HEK293 (cell line): ENCODE data around the gene FGFRL1.
A peak's percentile ranks its signal among the peaks of the same experiment; 100 is the strongest.

ENCODE experiments used
- GLI2 ChIP-seq: fragments of 450-650 bp; formaldehyde crosslinking; IDR thresholded peaks from 2 replicates; pipeline ENCODE4; 2017; ENCODE audit warnings: missing biosample characterization, missing genetic modification characterization, low read depth, borderline replicate concordance
- MEIS1 ChIP-seq: sonication (generic); formaldehyde crosslinking; IDR thresholded peaks from 2 replicates; pipeline ENCODE4 v1.8.1; 2022; ENCODE audit warnings: missing genetic modification reagents, mild to moderate bottlenecking, borderline replicate concordance
- MYNN ChIP-seq: fragments of 450-650 bp; formaldehyde crosslinking; IDR thresholded peaks from 2 replicates; pipeline ENCODE4 v1.5.1; 2016; ENCODE audit warnings: missing biosample characterization, missing genetic modification characterization, borderline replicate concordance
- MZF1 ChIP-seq: fragments of 450-650 bp; formaldehyde crosslinking; IDR thresholded peaks from 2 replicates; pipeline ENCODE4 v1.5.1; 2017; ENCODE audit warnings: missing biosample characterization, missing genetic modification characterization, borderline replicate concordance
- OVOL3 ChIP-seq: fragments of 450-650 bp; formaldehyde crosslinking; IDR thresholded peaks from 2 replicates; pipeline ENCODE4 v1.5.1; 2016; ENCODE audit warnings: missing biosample characterization, missing genetic modification characterization
- PRDM1 ChIP-seq: fragments of 450-650 bp; formaldehyde crosslinking; IDR thresholded peaks from 2 replicates; pipeline ENCODE4; 2016; ENCODE audit warnings: missing biosample characterization, missing genetic modification characterization
- SP3 ChIP-seq: fragments of 450-650 bp; formaldehyde crosslinking; IDR thresholded peaks from 2 replicates; pipeline ENCODE4 v1.5.1; 2016; ENCODE audit warnings: missing biosample characterization, missing genetic modification characterization
- ZBTB20 ChIP-seq: fragments of 450-650 bp; formaldehyde crosslinking; IDR thresholded peaks from 2 replicates; pipeline ENCODE4 v1.5.1; 2016; ENCODE audit warnings: missing biosample characterization, missing genetic modification characterization
- ZFHX2 ChIP-seq: fragments of 450-650 bp; formaldehyde crosslinking; conservative IDR thresholded peaks from 2 replicates; pipeline ENCODE4 v1.5.1; 2016; ENCODE audit warnings: missing biosample characterization, missing genetic modification characterization
- ZIC2 ChIP-seq: fragments of 450-650 bp; formaldehyde crosslinking; IDR thresholded peaks from 2 replicates; pipeline ENCODE4 v1.5.1; 2016; ENCODE audit warnings: missing biosample characterization, missing genetic modification characterization
- ZNF121 ChIP-seq: fragments of 450-650 bp; formaldehyde crosslinking; IDR thresholded peaks from 2 replicates; pipeline ENCODE4 v1.5.1; 2016; ENCODE audit warnings: missing biosample characterization, missing genetic modification characterization
- ZNF132 ChIP-seq: fragments of 450-650 bp; formaldehyde crosslinking; IDR thresholded peaks from 2 replicates; pipeline ENCODE4 v1.5.1; 2017; ENCODE audit warnings: missing biosample characterization, missing genetic modification characterization, borderline replicate concordance
- ZNF155 ChIP-seq: fragments of 450-650 bp; formaldehyde crosslinking; IDR thresholded peaks from 2 replicates; pipeline ENCODE4 v1.5.1; 2016; ENCODE audit warnings: missing biosample characterization, missing genetic modification characterization
- ZNF19 ChIP-seq: fragments of 450-650 bp; formaldehyde crosslinking; IDR thresholded peaks from 2 replicates; pipeline ENCODE4; 2016; ENCODE audit warnings: missing biosample characterization, missing genetic modification characterization, low read depth
- ZNF211 ChIP-seq: fragments of 450-650 bp; formaldehyde crosslinking; IDR thresholded peaks from 2 replicates; pipeline ENCODE4 v1.5.1; 2016; ENCODE audit warnings: low read depth, missing biosample characterization, missing genetic modification characterization
- ZNF776 ChIP-seq: fragments of 450-650 bp; formaldehyde crosslinking; IDR thresholded peaks from 2 replicates; pipeline ENCODE4 v1.5.0; 2017; ENCODE audit warnings: missing biosample characterization, missing genetic modification characterization, borderline replicate concordance
- TF ChIP-seq, protein P1 (sequence below): fragments of 450-650 bp; formaldehyde crosslinking; IDR thresholded peaks from 2 replicates; pipeline ENCODE4 v1.5.1; 2016; ENCODE audit warnings: missing biosample characterization, missing genetic modification characterization, borderline replicate concordance
- TF ChIP-seq, protein P2 (sequence below): fragments of 450-650 bp; formaldehyde crosslinking; IDR thresholded peaks from 2 replicates; pipeline ENCODE4 v1.5.1; 2016; ENCODE audit warnings: missing biosample characterization, missing genetic modification characterization
- TF ChIP-seq, protein P3 (sequence below): fragments of 450-650 bp; formaldehyde crosslinking; optimal IDR thresholded peaks from 2 replicates; pipeline ENCODE3; 2016; ENCODE audit warnings: missing biosample characterization, mild to moderate bottlenecking, missing genetic modification characterization
- TF ChIP-seq, protein P4 (sequence below): fragments of 450-650 bp; formaldehyde crosslinking; IDR thresholded peaks from 2 replicates; pipeline ENCODE4 v1.5.1; 2017; ENCODE audit warnings: missing biosample characterization, mild to moderate bottlenecking, missing genetic modification characterization, moderate library complexity
- TF ChIP-seq, protein P5 (sequence below): fragments of 450-650 bp; formaldehyde crosslinking; IDR thresholded peaks from 2 replicates; pipeline ENCODE4 v1.5.1; 2016; ENCODE audit warnings: missing biosample characterization, missing genetic modification characterization
- TF ChIP-seq, protein P6 (sequence below): fragments of 450-650 bp; formaldehyde crosslinking; IDR thresholded peaks from 2 replicates; pipeline ENCODE4 v1.5.1; 2016; ENCODE audit warnings: missing biosample characterization, missing genetic modification characterization
- TF ChIP-seq, protein P7 (sequence below): fragments of 450-650 bp; formaldehyde crosslinking; IDR thresholded peaks from 2 replicates; pipeline ENCODE4 v1.5.1; 2017; ENCODE audit warnings: missing biosample characterization, missing genetic modification characterization

Gene FGFRL1

DNA sequence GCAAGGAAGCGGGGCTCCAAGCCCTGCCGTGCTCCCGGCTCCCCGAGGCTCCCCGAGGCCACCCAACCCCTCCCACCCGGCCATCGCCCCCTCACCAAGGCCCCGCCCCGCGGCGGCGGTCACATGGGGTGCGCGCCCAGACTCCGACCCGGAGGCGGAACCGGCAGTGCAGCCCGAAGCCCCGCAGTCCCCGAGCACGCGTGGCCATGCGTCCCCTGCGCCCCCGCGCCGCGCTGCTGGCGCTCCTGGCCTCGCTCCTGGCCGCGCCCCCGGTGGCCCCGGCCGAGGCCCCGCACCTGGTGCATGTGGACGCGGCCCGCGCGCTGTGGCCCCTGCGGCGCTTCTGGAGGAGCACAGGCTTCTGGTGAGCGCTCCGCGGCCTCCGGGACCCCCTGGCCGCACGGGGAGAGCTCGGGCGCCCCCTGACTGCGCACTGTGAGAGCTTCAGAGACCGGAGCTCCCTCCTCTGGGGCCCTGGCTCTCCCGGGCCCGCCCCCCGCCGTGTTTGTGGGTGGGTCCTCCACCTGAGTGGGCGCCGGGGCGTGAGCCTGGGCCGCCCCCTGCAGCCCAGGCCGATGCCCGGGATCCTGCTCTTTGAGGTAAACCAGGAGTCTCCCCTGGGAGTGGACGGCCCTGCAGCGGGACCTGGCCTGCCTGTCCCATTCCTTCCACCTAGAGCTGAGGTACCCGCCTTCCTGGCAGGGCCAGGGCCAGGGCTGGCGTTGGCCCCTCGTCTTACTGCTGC is 24.4 kb upstream of the FGFRL1 start, which contains the start of gene IDUA (continued):
- TF ChIP-seq, protein P1, sequence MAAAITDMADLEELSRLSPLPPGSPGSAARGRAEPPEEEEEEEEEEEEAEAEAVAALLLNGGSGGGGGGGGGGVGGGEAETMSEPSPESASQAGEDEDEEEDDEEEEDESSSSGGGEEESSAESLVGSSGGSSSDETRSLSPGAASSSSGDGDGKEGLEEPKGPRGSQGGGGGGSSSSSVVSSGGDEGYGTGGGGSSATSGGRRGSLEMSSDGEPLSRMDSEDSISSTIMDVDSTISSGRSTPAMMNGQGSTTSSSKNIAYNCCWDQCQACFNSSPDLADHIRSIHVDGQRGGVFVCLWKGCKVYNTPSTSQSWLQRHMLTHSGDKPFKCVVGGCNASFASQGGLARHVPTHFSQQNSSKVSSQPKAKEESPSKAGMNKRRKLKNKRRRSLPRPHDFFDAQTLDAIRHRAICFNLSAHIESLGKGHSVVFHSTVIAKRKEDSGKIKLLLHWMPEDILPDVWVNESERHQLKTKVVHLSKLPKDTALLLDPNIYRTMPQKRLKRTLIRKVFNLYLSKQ (tag by site-specific recombination): no peak
- TF ChIP-seq ZNF19 (no peak), MEIS1 (CRISPR knock-in tag) (no peak), ZNF132 (tag by site-specific recombination) (no peak), ZFHX2 (tag by site-specific recombination) (peak; percentile 66), MYNN (no peak), ZNF211 (tag by site-specific recombination) (no peak), OVOL3 (no peak), ZNF155 (tag by site-specific recombination) (no peak), ZNF776 (tag by site-specific recombination) (no peak), ZNF121 (tag by site-specific recombination) (no peak), SP3 (tag by site-specific recombination) (peak; percentile 56), ZIC2 (tag by site-specific recombination) (peak; percentile 83), PRDM1 (tag by site-specific recombination) (no peak), MZF1 (tag by site-specific recombination) (no peak), GLI2 (tag by site-specific recombination) (no peak), ZBTB20 (tag by site-specific recombination) (peak; percentile 79)
- TF ChIP-seq, protein P2, sequence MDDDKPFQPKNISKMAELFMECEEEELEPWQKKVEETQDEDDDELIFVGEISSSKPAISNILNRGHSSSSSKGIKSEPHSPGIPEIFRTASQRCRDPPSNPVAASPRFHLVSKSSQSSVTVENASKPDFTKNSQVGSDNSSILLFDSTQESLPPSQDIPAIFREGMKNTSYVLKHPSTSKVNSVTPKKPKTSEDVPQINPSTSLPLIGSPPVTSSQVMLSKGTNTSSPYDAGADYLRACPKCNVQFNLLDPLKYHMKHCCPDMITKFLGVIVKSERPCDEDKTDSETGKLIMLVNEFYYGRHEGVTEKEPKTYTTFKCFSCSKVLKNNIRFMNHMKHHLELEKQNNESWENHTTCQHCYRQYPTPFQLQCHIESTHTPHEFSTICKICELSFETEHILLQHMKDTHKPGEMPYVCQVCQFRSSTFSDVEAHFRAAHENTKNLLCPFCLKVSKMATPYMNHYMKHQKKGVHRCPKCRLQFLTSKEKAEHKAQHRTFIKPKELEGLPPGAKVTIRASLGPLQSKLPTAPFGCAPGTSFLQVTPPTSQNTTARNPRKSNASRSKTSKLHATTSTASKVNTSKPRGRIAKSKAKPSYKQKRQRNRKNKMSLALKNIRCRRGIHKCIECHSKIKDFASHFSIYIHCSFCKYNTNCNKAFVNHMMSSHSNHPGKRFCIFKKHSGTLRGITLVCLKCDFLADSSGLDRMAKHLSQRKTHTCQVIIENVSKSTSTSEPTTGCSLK (tag by site-specific recombination): no peak
- TF ChIP-seq, protein P3, sequence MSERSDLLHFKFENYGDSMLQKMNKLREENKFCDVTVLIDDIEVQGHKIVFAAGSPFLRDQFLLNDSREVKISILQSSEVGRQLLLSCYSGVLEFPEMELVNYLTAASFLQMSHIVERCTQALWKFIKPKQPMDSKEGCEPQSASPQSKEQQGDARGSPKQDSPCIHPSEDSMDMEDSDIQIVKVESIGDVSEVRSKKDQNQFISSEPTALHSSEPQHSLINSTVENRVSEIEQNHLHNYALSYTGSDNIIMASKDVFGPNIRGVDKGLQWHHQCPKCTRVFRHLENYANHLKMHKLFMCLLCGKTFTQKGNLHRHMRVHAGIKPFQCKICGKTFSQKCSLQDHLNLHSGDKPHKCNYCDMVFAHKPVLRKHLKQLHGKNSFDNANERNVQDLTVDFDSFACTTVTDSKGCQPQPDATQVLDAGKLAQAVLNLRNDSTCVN: peak; percentile 61
- TF ChIP-seq, protein P4, sequence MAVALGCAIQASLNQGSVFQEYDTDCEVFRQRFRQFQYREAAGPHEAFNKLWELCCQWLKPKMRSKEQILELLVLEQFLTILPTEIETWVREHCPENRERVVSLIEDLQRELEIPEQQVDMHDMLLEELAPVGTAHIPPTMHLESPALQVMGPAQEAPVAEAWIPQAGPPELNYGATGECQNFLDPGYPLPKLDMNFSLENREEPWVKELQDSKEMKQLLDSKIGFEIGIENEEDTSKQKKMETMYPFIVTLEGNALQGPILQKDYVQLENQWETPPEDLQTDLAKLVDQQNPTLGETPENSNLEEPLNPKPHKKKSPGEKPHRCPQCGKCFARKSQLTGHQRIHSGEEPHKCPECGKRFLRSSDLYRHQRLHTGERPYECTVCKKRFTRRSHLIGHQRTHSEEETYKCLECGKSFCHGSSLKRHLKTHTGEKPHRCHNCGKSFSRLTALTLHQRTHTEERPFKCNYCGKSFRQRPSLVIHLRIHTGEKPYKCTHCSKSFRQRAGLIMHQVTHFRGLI (tag by site-specific recombination): no peak
- TF ChIP-seq, protein P5, sequence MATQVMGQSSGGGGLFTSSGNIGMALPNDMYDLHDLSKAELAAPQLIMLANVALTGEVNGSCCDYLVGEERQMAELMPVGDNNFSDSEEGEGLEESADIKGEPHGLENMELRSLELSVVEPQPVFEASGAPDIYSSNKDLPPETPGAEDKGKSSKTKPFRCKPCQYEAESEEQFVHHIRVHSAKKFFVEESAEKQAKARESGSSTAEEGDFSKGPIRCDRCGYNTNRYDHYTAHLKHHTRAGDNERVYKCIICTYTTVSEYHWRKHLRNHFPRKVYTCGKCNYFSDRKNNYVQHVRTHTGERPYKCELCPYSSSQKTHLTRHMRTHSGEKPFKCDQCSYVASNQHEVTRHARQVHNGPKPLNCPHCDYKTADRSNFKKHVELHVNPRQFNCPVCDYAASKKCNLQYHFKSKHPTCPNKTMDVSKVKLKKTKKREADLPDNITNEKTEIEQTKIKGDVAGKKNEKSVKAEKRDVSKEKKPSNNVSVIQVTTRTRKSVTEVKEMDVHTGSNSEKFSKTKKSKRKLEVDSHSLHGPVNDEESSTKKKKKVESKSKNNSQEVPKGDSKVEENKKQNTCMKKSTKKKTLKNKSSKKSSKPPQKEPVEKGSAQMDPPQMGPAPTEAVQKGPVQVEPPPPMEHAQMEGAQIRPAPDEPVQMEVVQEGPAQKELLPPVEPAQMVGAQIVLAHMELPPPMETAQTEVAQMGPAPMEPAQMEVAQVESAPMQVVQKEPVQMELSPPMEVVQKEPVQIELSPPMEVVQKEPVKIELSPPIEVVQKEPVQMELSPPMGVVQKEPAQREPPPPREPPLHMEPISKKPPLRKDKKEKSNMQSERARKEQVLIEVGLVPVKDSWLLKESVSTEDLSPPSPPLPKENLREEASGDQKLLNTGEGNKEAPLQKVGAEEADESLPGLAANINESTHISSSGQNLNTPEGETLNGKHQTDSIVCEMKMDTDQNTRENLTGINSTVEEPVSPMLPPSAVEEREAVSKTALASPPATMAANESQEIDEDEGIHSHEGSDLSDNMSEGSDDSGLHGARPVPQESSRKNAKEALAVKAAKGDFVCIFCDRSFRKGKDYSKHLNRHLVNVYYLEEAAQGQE (tag by site-specific recombination): no peak
- TF ChIP-seq, protein P6, sequence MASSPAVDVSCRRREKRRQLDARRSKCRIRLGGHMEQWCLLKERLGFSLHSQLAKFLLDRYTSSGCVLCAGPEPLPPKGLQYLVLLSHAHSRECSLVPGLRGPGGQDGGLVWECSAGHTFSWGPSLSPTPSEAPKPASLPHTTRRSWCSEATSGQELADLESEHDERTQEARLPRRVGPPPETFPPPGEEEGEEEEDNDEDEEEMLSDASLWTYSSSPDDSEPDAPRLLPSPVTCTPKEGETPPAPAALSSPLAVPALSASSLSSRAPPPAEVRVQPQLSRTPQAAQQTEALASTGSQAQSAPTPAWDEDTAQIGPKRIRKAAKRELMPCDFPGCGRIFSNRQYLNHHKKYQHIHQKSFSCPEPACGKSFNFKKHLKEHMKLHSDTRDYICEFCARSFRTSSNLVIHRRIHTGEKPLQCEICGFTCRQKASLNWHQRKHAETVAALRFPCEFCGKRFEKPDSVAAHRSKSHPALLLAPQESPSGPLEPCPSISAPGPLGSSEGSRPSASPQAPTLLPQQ (tag by site-specific recombination): 0 out of 2 replicates have a peak, but pooled peaks have one; percentile 11
- TF ChIP-seq, protein P7, sequence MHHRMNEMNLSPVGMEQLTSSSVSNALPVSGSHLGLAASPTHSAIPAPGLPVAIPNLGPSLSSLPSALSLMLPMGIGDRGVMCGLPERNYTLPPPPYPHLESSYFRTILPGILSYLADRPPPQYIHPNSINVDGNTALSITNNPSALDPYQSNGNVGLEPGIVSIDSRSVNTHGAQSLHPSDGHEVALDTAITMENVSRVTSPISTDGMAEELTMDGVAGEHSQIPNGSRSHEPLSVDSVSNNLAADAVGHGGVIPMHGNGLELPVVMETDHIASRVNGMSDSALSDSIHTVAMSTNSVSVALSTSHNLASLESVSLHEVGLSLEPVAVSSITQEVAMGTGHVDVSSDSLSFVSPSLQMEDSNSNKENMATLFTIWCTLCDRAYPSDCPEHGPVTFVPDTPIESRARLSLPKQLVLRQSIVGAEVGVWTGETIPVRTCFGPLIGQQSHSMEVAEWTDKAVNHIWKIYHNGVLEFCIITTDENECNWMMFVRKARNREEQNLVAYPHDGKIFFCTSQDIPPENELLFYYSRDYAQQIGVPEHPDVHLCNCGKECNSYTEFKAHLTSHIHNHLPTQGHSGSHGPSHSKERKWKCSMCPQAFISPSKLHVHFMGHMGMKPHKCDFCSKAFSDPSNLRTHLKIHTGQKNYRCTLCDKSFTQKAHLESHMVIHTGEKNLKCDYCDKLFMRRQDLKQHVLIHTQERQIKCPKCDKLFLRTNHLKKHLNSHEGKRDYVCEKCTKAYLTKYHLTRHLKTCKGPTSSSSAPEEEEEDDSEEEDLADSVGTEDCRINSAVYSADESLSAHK: no peak
